Peyer's patch (tissue), 4 donors: ENCODE measurements around the gene ZBTB44. TPM values are rescaled to one million over a fixed set of nuclear protein-coding genes. Genes with fewer than 3 reads are reported as not detected.

Experiments
- DNase-seq, 3 donors: peaks; one replicate each; pipeline ENCODE4 v3.0.0-alpha.2; 2017 to 2019
- H3K27ac ChIP-seq, 4 donors: fragments of 200-600 bp; sonication (generic); one replicate each; pipeline ENCODE4 v1.5.1; 2016 to 2019
- H3K27me3 ChIP-seq, 2 donors: fragments of 200-600 bp; sonication (generic); one replicate each; pipeline ENCODE4 v1.5.1; 2019
- H3K36me3 ChIP-seq, 3 donors: fragments of 200-600 bp; sonication (generic); one replicate each; pipeline ENCODE4 v1.5.1; 2016 to 2019
- H3K4me1 ChIP-seq, 4 donors: fragments of 200-600 bp; sonication (generic); one replicate each; pipeline ENCODE4 v1.5.1; 2016 to 2019
- H3K4me3 ChIP-seq, 4 donors: fragments of 200-600 bp; sonication (generic); 1 replicate in 3 of 4; 2 replicates in 1 of 4; pipeline ENCODE4 v1.5.1; 2016 to 2019; ENCODE audit warnings: mild to moderate bottlenecking in 1 of 4
- H3K9me3 ChIP-seq, 4 donors: fragments of 200-600 bp; sonication (generic); one replicate each; pipeline ENCODE4 v1.5.1; 2016 to 2019; ENCODE audit warnings: mild to moderate bottlenecking in 1 of 4
- CTCF ChIP-seq, 6 experiments: fragments of 450-650 bp in 4 of 6; fragments of 200-600 bp in 2 of 6; sonication (generic) in 1 of 6; IDR thresholded peaks; one replicate each; pipeline ENCODE4 v1.5.1; 2017 to 2019; ENCODE audit warnings: antibody characterized with exemption in 6 of 6, mild to moderate bottlenecking in 3 of 6, moderate library complexity in 1 of 6
- POLR2A ChIP-seq, 2 donors: fragments of 450-650 bp; IDR thresholded peaks; one replicate each; pipeline ENCODE4 v1.5.1; 2017; ENCODE audit warnings: antibody characterized with exemption in 2 of 2, mild to moderate bottlenecking in 2 of 2, moderate library complexity in 2 of 2
- total RNA-seq, 4 donors: library from RNA; depleted of rRNA; stranded (reverse); fragments of >200 nt; gene quantifications; one replicate each; pipeline ENCODE4 v1.1.0, GENCODE V29; 2016

Gene ZBTB44
- total RNA-seq, 4 donors from 2014 or later = 39.2 to 113 (median 45.8) TPM

DNA sequence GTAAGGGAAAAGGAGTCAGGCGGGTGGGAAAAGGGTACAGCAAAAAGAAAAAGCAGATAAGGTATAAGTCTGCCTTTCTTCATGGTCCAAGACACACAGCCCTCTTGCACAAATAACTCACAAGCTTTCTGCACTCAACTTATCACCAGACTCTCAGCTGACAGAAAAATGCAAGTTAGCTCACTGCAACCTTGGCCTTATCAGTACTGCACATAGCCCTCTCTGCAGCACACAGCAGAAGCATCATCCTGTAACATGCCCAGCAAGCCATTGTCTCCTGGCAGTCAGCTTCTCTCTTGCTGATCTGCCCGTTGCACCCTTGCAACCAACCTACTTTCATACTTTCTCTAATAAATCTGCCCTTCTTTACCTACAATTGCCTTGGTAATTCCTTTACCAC lies 5.8 kb downstream of the ZBTB44 start:
- DNase-seq = no peak
- H3K27ac ChIP-seq = no peak overlapping the region
- H3K4me1 ChIP-seq = peaks cover 0 to 31% (median 4%) of the 10 kb centered on the region in 4 donors
- no peaks in the 10 kb centered on the region for H3K27me3 ChIP-seq
- H3K4me3 ChIP-seq = no peak overlapping the region
- no peaks in the 10 kb centered on the region for H3K36me3 ChIP-seq
- H3K9me3 ChIP-seq = no peaks in the 10 kb centered on the region
- TF ChIP-seq POLR2A (IDR thresholded peaks at IDR 0.05) = no peak
- no peak for TF ChIP-seq CTCF (IDR thresholded peaks at IDR 0.05)

DNA sequence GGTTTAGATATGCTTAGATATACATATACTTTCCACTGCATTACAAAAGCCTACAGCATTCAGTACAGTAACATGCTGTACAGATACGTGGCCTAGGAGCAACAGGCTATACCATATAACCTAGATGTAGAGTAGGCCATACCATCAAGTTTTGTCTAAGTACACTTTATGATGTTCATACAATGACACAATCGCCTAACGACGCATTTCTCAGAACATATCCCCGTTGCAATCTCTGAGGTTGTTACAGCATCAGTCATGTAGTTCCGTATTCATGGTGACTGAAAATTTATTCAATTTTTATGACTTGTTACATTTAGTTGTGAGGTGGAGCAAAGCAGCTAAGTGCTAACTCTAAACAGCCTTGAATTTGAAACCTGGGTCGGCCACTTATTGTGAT lies 6.7 kb downstream of the ZBTB44 start:
- Histone ChIP-seq H3K36me3 (no peaks in the 10 kb centered on the region), H3K4me3 (no peak overlapping the region), H3K9me3 (no peaks in the 10 kb centered on the region), H3K27me3 (no peaks in the 10 kb centered on the region), H3K27ac (no peak overlapping the region), H3K4me1 (peaks cover 0 to 28% (median 3%) of the 10 kb centered on the region in 4 donors)
- no peak for DNase-seq
- TF ChIP-seq POLR2A (IDR thresholded peaks at IDR 0.05) = no peak
- no peak for TF ChIP-seq CTCF (IDR thresholded peaks at IDR 0.05)

GRCh38 chr11:130304651-130305050 lies 10.1 kb downstream of the ZBTB44 start:
- Histone ChIP-seq H3K4me3 (no peak overlapping the region), H3K4me1 (peaks cover 0 to 8% (median 2%) of the 10 kb centered on the region in 4 donors), H3K36me3 (no peaks in the 10 kb centered on the region), H3K27ac (no peak overlapping the region), H3K27me3 (no peaks in the 10 kb centered on the region), H3K9me3 (no peaks in the 10 kb centered on the region)
- TF ChIP-seq POLR2A (IDR thresholded peaks at IDR 0.05) (no peak), CTCF (IDR thresholded peaks at IDR 0.05) (no peak)
- DNase-seq = no peak

DNA sequence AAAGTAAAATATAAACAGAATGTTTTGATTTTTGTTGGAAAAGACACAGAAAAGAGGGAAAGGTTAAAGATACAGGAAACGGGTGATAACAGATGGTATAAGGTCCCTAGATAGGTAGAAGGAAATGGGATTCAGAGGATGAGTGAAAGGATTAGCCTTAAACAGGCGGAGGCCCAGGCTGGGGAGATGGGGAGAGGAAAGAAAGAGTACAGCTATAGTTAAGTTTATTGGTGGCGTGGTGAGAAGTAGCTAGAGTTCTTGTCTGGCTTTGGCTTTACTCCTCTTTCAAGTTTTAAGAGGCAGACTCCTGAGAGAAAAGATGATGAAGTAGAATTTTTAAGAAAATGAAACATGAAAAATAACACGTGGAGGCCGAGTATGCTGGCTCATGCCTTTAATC lies 13.7 kb downstream of the ZBTB44 start:
- TF ChIP-seq CTCF (IDR thresholded peaks at IDR 0.05) (no peak), POLR2A (IDR thresholded peaks at IDR 0.05) (no peak)
- no peaks in the 10 kb centered on the region for H3K36me3 ChIP-seq
- H3K27ac ChIP-seq = no peak overlapping the region
- H3K27me3 ChIP-seq = no peaks in the 10 kb centered on the region
- no peak for DNase-seq
- H3K4me1 ChIP-seq = peaks cover 0 to 5% (median 0%) of the 10 kb centered on the region in 4 donors
- no peak overlapping the region for H3K4me3 ChIP-seq
- H3K9me3 ChIP-seq = no peaks in the 10 kb centered on the region

DNA sequence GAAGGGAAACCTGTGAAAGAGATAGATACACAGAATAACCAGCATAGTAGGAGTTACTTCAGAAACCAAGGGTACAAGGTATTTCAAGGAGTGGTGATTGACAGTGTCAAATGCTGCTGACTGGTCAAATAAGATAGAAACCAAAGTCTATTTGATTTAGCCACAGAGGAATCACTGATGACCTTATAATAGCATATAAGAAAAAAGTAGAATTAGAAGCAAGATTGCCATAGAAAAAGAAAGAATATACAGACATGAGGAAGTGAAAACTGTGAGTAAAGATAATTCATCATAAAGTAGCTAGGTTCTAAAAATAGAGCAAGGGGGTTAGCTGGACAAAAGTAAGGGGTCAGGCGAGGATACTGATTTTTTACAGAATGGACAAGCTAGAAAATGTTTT lies 14.2 kb downstream of the ZBTB44 start:
- Histone ChIP-seq H3K4me1 (peaks cover 0 to 5% (median 0%) of the 10 kb centered on the region in 4 donors), H3K36me3 (no peaks in the 10 kb centered on the region), H3K4me3 (no peak overlapping the region), H3K27me3 (no peaks in the 10 kb centered on the region), H3K9me3 (no peaks in the 10 kb centered on the region), H3K27ac (no peak overlapping the region)
- no peak for DNase-seq
- TF ChIP-seq POLR2A (IDR thresholded peaks at IDR 0.05) (no peak), CTCF (IDR thresholded peaks at IDR 0.05) (no peak)

DNA sequence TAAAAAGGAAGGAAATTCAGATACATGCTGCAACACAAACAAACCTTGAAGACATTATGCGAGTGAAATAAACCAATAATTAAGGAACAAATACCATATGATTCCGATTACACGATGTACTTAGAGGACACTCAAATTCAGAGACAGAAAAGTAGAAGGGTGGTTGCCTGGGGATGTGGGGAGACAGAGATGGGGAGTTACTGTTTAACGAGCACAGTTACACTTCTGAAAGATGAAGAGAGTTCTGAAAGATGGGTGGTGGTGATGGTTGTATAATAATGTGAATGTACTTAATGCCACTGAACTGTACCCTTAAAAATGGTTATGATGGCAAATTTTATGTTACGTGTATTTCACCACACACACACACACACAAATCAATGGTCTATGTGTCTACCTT lies 14.7 kb downstream of the ZBTB44 start:
- Histone ChIP-seq H3K4me1 (peaks cover 0 to 5% (median 0%) of the 10 kb centered on the region in 4 donors), H3K4me3 (no peak overlapping the region), H3K27me3 (no peaks in the 10 kb centered on the region), H3K36me3 (no peaks in the 10 kb centered on the region), H3K9me3 (no peaks in the 10 kb centered on the region), H3K27ac (no peak overlapping the region)
- DNase-seq = no peak
- TF ChIP-seq CTCF (IDR thresholded peaks at IDR 0.05) = no peak
- no peak for TF ChIP-seq POLR2A (IDR thresholded peaks at IDR 0.05)
